ENCODE measurements around the gene RRH.
A peak's percentile ranks its signal among the peaks of the same experiment; 100 is the strongest.
"Not testable (repeated sequence)": the region's sequence is repeated elsewhere in the genome, so short reads cannot be mapped to it uniquely, and the experiment has no call there.

Gene RRH

GRCh38 chr4:109816894-109817293 lies 10.9 kb upstream of the RRH start:
- Mint-ChIP-seq H3K9me3 (no peaks in the 10 kb centered on the region), H3K36me3 (peaks cover 70% of the 10 kb centered on the region), H3K4me3 (peak overlapping the region; percentile 97), H3K4me1 (peaks cover 45% of the 10 kb centered on the region), H3K27ac (peak overlapping the region; percentile 96)
- no peak for DNase-seq (ENCODE audit: low spot score in 2 of 2)
- ATAC-seq: peak; percentile 46

DNA sequence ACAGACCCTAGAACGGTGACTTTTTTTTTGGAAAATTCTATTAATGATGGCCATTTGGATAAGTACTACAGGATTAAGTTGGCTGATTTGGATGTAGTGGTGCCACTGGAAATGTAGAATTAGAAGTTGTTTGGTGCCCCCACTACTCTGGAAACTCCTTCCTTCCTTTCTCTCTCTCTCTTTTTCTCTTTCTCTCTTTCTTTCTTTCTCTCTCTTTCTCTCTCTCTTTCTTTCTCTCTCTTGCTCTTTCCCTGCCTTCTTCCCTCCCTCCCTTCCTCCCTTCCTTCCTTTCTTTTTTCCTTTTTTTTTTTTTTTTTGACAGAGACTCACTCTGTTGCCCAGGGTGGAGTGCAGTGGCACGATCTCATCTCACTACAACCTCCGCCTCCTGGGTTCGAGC lies 9.5 kb upstream of the RRH start:
- Mint-ChIP-seq H3K4me1 (peaks cover 45% of the 10 kb centered on the region), H3K36me3 (peaks cover 84% of the 10 kb centered on the region), H3K27ac (no peak overlapping the region), H3K9me3 (no peaks in the 10 kb centered on the region), H3K4me3 (no peak overlapping the region)
- no peak for DNase-seq (ENCODE audit: low spot score in 2 of 2)
- no peak for ATAC-seq

DNA sequence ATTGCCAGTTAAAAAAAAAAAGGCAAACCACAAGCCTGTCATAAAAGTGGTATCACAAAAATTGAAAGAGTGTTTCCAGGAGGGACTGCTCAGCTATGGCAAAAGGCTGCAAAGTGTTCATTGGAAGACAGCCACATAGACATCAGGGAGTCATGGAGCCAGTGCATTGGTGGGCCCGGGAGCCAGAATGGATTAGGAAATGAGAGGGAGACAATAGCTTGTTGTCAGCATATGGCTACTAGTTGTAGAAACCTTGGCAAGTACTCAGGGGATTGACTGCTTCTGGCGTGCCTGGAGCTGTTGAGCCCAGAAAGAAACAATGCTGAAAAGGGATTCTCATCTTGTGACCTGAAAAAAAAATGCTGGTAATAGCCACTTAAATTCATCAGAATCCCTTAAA lies 7.2 kb upstream of the RRH start:
- H3K9me3 Mint-ChIP-seq: no peaks in the 10 kb centered on the region
- H3K4me1 Mint-ChIP-seq: peaks cover 38% of the 10 kb centered on the region
- no peak for DNase-seq (ENCODE audit: low spot score in 2 of 2)
- no peak for ATAC-seq
- peak overlapping the region; percentile 36 for H3K27ac Mint-ChIP-seq
- peaks cover 99% of the 10 kb centered on the region for H3K36me3 Mint-ChIP-seq
- no peak overlapping the region for H3K4me3 Mint-ChIP-seq

- DNase-seq (ENCODE audit: low spot score in 2 of 2): no peak
- Mint-ChIP-seq H3K36me3 (peaks cover 98% of the 10 kb centered on the region), H3K9me3 (no peaks in the 10 kb centered on the region), H3K4me1 (peaks cover 32% of the 10 kb centered on the region), H3K4me3 (no peak overlapping the region), H3K27ac (no peak overlapping the region)
- ATAC-seq: peak; percentile 87
Observed at GRCh38 chr4:109821185-109821584, 6.6 kb upstream of the RRH start.

DNA sequence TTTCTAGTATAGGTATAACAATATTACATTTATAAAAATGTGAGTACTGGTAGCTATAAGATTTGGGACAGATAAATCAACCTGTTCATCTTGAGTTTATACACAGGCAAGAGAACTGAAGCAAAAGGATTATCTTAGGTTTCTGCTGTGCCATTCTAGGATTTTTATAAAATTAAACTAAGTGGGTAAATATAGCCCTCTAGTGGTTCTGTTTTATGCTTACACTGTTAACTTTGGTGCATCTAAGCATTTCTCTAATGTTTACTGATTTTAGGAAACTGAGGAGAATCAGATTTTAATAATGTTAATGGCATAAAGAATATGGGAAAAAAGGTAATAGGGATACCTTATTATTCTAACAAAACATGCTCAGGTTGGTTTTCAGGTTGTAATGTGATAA lies 1.1 kb upstream of the RRH start:
- ATAC-seq (no peak), DNase-seq (ENCODE audit: low spot score in 2 of 2) (no peak)
- Mint-ChIP-seq H3K36me3 (peaks cover 43% of the 10 kb centered on the region), H3K27ac (no peak overlapping the region), H3K9me3 (no peaks in the 10 kb centered on the region), H3K4me3 (no peak overlapping the region), H3K4me1 (no peaks in the 10 kb centered on the region)

GRCh38 chr4:109833756-109834155 lies 6.0 kb downstream of the RRH start:
- DNase-seq (ENCODE audit: low spot score in 2 of 2): no peak

DNA sequence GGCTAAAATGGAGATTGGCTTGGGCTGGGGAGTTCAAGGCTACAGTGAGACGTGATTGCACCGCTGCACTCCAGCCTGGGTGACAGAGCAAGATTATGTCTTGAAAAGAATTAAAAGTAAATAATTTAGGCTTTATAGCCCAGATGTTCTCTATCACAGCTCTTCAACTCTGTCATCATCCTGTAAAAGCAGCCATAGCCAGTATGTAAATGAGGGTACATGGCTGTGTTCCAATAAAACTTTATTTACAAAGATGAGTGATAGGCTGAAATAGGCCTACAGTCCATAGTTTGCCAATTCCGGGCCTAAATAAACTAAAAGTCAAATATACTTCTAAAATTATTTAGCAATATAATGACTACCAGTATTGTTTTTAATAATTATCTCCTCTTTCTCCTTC lies 9.2 kb downstream of the RRH start:
- H3K4me1 Mint-ChIP-seq: no peaks in the 10 kb centered on the region
- H3K9me3 Mint-ChIP-seq: no peaks in the 10 kb centered on the region
- no peaks in the 10 kb centered on the region for H3K36me3 Mint-ChIP-seq
- no peak for DNase-seq (ENCODE audit: low spot score in 2 of 2)
- H3K27ac Mint-ChIP-seq: no peak overlapping the region
- H3K4me3 Mint-ChIP-seq: no peak overlapping the region
- ATAC-seq: no peak

More at GRCh38 chr4:109833756-109834155, 6.0 kb downstream of the RRH start:
- H3K4me1 Mint-ChIP-seq: no peaks in the 10 kb centered on the region
- H3K36me3 Mint-ChIP-seq: no peaks in the 10 kb centered on the region
- no peak overlapping the region for H3K27ac Mint-ChIP-seq
- no peaks in the 10 kb centered on the region for H3K9me3 Mint-ChIP-seq
- H3K4me3 Mint-ChIP-seq: no peak overlapping the region
- no peak for ATAC-seq

DNA sequence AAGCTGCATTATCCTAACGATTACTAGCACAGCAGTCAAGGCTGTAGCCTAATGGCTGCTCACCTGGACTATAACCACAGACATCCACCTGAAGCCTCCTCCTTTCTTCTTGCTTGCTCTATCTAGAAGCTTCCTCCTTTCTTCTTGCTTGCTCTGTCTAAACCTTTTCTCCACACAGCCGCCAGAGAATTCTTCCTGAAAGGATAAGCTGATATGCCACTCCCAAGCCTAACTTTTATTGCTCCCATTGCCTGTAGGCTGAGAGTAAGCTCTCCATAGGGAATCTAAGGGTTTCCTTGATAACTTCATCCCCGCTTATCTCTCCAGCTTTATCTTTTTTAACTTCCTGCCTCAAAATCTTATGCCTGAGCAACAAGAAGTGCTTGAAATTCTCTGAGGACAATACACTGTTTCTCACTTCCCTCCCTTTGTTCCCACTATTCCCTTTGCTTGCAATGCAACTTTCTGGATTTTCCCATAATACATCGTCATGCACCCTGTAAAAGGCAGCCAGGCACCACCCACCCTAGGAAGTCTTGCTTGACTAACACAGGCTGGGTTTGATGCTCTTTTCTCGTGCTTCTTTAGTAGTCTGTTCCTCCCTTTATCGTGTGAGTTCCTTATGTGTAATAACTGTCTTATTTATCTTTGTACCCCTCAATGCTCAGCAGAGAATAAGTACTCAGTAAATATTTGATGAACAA lies 18.8 kb downstream of the RRH start:
- H3K9me3 Mint-ChIP-seq: no peaks in the 10 kb centered on the region
- no peaks in the 10 kb centered on the region for H3K36me3 Mint-ChIP-seq
- ATAC-seq (no peak), DNase-seq (ENCODE audit: low spot score in 2 of 2) (no peak)
- H3K27ac Mint-ChIP-seq: no peak overlapping the region
- H3K4me3 Mint-ChIP-seq: no peak overlapping the region
- no peaks in the 10 kb centered on the region for H3K4me1 Mint-ChIP-seq

GRCh38 chr4:109847896-109848442 lies 20.2 kb downstream of the RRH start, which contains the start of gene LRIT3:
Gene LRIT3 (plus strand): TSS chr4:109848107. CDS start chr4:109848202, 95 bp downstream.
- no peaks in the 10 kb centered on the region for H3K9me3 Mint-ChIP-seq
- DNase-seq (ENCODE audit: low spot score in 2 of 2) (no peak), ATAC-seq (no peak)
- no peak within 1 kb of the TSS for H3K4me3 Mint-ChIP-seq
- H3K36me3 Mint-ChIP-seq: no peaks in the 10 kb centered on the region
- H3K27ac Mint-ChIP-seq: no peak within 1 kb of the TSS
- H3K4me1 Mint-ChIP-seq: no peaks in the 10 kb centered on the region

DNA sequence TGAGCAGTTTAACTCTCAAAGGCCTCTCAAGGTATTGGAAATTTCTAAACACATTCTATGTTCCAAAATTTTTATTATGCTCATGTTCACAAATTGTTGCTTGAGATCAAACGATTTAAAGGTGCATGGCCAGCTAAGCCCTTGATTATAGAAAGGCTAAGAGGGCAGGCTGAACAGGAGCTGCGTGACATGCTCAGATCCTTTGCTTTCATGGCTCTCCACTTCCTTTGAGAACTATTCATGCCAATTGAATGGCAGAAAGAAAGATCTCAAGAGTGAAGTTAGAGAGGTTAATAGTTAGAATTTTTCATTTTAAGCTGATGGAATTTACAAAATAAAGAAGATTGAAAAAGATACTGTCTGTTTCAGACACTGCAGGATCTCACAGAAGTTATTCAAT lies 20.7 kb downstream of the RRH start:
- ATAC-seq (no peak), DNase-seq (ENCODE audit: low spot score in 2 of 2) (no peak)
- H3K4me1 Mint-ChIP-seq: no peaks in the 10 kb centered on the region
- no peak overlapping the region for H3K27ac Mint-ChIP-seq
- H3K36me3 Mint-ChIP-seq: no peaks in the 10 kb centered on the region
- no peaks in the 10 kb centered on the region for H3K9me3 Mint-ChIP-seq
- H3K4me3 Mint-ChIP-seq: no peak overlapping the region

- ATAC-seq (no peak), DNase-seq (ENCODE audit: low spot score in 2 of 2) (no peak)
- Mint-ChIP-seq H3K4me1 (no peaks in the 10 kb centered on the region), H3K4me3 (no peak overlapping the region), H3K9me3 (no peaks in the 10 kb centered on the region), H3K27ac (no peak overlapping the region), H3K36me3 (no peaks in the 10 kb centered on the region)
Observed at GRCh38 chr4:109850601-109851000, 22.8 kb downstream of the RRH start.

DNA sequence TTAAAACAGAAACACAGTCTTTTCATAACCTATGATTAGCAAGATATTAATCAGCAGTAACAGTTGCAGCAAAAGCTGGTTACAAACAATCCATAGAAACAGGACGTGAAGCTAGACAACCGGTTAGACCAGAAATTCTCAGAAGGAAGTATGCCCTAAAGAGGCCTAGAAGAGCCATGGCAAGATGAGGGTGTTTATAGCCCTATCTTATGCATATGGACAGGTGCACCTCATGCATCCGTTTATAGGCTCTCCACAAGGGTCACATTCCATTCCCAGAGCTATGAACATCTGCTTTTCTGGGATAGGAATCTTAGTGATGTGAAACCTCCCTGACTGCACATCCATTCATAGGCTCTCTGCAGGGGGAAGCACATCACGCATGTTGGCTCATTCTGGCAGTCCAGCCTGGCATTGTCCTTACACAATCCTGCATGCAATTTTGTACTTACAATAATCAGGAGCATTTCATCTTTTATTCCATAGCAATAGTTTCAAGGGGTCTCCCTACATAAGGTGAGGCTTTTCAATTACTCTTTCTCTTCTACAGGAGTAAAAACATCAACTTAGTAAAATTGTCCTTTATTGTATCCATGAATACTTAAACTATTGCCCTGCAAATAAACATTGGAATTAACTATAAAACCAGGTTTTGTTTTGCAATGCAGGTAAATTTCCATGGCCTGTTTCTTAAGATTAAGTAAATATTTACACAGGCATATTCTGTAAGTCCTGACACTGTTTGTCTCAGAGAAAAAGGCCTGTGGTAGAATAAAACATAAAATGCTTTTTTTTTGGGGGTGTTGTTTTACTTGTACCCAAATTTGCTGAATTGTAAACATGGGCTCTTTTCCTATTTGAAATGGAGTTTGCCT lies 31.9 kb downstream of the RRH start:
- not testable (repeated sequence) for H3K27ac Mint-ChIP-seq; H3K4me3 Mint-ChIP-seq; H3K9me3 Mint-ChIP-seq; H3K4me1 Mint-ChIP-seq; H3K36me3 Mint-ChIP-seq; DNase-seq (ENCODE audit: low spot score in 2 of 2); ATAC-seq

DNA sequence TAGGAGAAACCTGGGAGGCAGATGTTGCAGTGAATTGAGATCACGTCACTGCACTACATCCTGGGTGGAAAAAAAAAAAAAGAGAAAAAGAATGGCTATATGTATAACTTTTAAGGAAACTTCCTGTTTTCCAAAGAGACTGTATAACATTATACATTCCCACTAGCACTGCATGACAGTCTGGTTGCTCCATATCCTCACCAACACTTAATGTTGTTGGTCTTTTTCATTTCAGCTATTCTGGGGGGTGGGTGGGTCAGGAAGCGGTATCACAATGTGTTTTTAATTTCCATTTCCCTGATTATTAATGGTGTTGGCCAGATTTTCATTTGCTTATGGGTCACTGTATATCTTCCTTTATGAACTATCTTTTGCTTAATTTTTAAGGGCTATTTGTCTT lies 33.5 kb downstream of the RRH start:
- no peaks in the 10 kb centered on the region for H3K4me1 Mint-ChIP-seq
- no peaks in the 10 kb centered on the region for H3K36me3 Mint-ChIP-seq
- H3K27ac Mint-ChIP-seq: no peak overlapping the region
- DNase-seq (ENCODE audit: low spot score in 2 of 2) (no peak), ATAC-seq (no peak)
- H3K9me3 Mint-ChIP-seq: peaks cover 10% of the 10 kb centered on the region
- no peak overlapping the region for H3K4me3 Mint-ChIP-seq

- DNase-seq (ENCODE audit: low spot score in 2 of 2) (no peak), ATAC-seq (no peak)
- Mint-ChIP-seq H3K9me3 (peaks cover 10% of the 10 kb centered on the region), H3K4me1 (no peaks in the 10 kb centered on the region), H3K4me3 (no peak overlapping the region), H3K27ac (no peak overlapping the region), H3K36me3 (no peaks in the 10 kb centered on the region)
Observed at GRCh38 chr4:109861916-109862511, 34.2 kb downstream of the RRH start.

DNA sequence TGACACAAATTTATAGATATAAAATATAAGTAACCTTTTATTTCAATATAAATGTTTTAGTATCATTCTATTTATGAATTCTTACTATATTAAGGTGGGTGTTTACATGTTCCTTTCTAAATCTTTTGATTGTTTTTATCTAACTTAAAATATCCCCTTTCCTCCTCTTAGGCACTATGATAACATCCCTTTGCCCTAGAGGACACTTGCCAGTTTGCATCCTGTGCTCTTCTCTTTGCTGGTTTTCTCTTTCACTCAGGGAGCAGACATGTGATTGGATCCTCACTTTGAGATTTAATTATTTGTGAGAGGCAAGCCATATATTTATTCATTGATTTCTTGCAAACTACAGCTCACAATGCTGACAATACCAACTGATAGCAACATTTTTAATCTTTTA lies 36.4 kb downstream of the RRH start:
- no peak overlapping the region for H3K27ac Mint-ChIP-seq
- ATAC-seq (no peak), DNase-seq (ENCODE audit: low spot score in 2 of 2) (no peak)
- H3K9me3 Mint-ChIP-seq: peaks cover 6% of the 10 kb centered on the region
- H3K4me1 Mint-ChIP-seq: no peaks in the 10 kb centered on the region
- H3K36me3 Mint-ChIP-seq: no peaks in the 10 kb centered on the region
- no peak overlapping the region for H3K4me3 Mint-ChIP-seq

Data from stimulated activated effector memory CD8-positive, alpha-beta T cell treated with anti-CD3 and anti-CD28 coated beads, Interleukin-12 subunit alpha, Interleukin-12 subunit beta, amount 100 ng/mL, for 72 hours (primary cell).